ENCODE data around the gene AKR1B1. TPM values are rescaled to one million over a fixed set of nuclear protein-coding genes. Genes with fewer than 3 reads are reported as not detected.

Gene AKR1B1
- polyA plus RNA-seq, 2 of the 4 experiments (the other 2 are of a cell fraction), result 1,636 to 6,205 TPM

GRCh38 chr7:134422008-134422407 lies 36.9 kb downstream of the AKR1B1 start (continued):
- TF ChIP-seq CHD4 (IDR thresholded peaks at IDR 0.05; ENCODE audit: borderline replicate concordance), result no peak
- TF ChIP-seq REST (IDR thresholded peaks at IDR 0.05), result no peak

- Histone ChIP-seq H3K4me2 (peak overlapping the region; percentile 66), H3K4me1 (peaks cover 64% of the 10 kb centered on the region), H3K4me3 (no peak overlapping the region), H3K9me3 (no peaks in the 10 kb centered on the region), H3K27ac (peak overlapping the region; percentile 79 to 87)
- 43% methylated on average over 8 of the region's 8 CpGs for WGBS (ENCODE audit: missing lambda C conversion rate)
- peak; percentile 88 to 92 for DNase-seq (ENCODE audit: low read depth in 1 of 2, low spot score in 1 of 2)
- peak; percentile 96 for FAIRE-seq
- ChIA-PET POLR2A (interaction anchor here (0.6 to 3.9 kb wide), 5 partner anchors 12 to 110 kb away, joined by 3 to 20 read pairs (median 7); partner anchors contain the start of gene SLC35B4), CTCF (interaction anchor here (0.5 to 6.0 kb wide), 117 partner anchors 8 to 1670 kb away, joined by 3 to 140 read pairs (median 4); partner anchors contain the start of genes AKR1B10, LRGUK and SLC35B4)
- TF ChIP-seq POLR2A (IDR thresholded peaks at IDR 0.05; ENCODE audit: low read length) (no peak), MAX (IDR thresholded peaks at IDR 0.05) (0 out of 2 replicates have a peak, but pooled peaks have one; percentile 9), EHF (CRISPR knock-in tag; IDR thresholded peaks at IDR 0.05) (0 out of 2 replicates have a peak, but pooled peaks have one; percentile 17), HES2 (IDR thresholded peaks at IDR 0.05) (no peak), HOXA7 (CRISPR knock-in tag; IDR thresholded peaks at IDR 0.05) (no peak), RAD21 (conservative IDR thresholded peaks at IDR 0.05 in 1 of 2, IDR thresholded peaks at IDR 0.05 in 1 of 2) (peak; percentile 99 to 100), CTCF (IDR thresholded peaks at IDR 0.05) (peak; percentile 99), KDM1A (IDR thresholded peaks at IDR 0.05; ENCODE audit: low read depth) (no peak), E2F6 (IDR thresholded peaks at IDR 0.05; ENCODE audit: borderline replicate concordance, low read depth) (no peak), TFCP2L1 (CRISPR knock-in tag; IDR thresholded peaks at IDR 0.05) (no peak), RFX5 (IDR thresholded peaks at IDR 0.05) (no peak), NR3C1 (IDR thresholded peaks at IDR 0.05) (no peak), BHLHE40 (IDR thresholded peaks at IDR 0.05; ENCODE audit: low read depth, low read length) (no peak), KDM5A (IDR thresholded peaks at IDR 0.05) (0 out of 2 replicates have a peak, but pooled peaks have one; percentile 32), CBX2 (IDR thresholded peaks at IDR 0.05; ENCODE audit: borderline replicate concordance, low read depth) (no peak), SMC3 (IDR thresholded peaks at IDR 0.05) (peak; percentile 99)
- ATAC-seq, result peak; percentile 78 to 86
These were observed 38.3 kb downstream of the AKR1B1 start for GRCh38 chr7:134420424-134421125.

Data from A549 (cell line).